ENCODE data around the gene IPO11.

- TF ChIP-seq CTCF (conservative IDR thresholded peaks at IDR 0.05; ENCODE audit: low read length): no peak
- no peak for TF ChIP-seq EZH2phosphoT487 (IDR thresholded peaks at IDR 0.05; ENCODE audit: borderline replicate concordance)
Observed at GRCh38 chr5:62533597-62533996, 121.0 kb downstream of the IPO11 start.

All from Loucy (cell line).